ENCODE measurements around the gene MEGF11.

MEGF11 gene

GRCh38 chr15:66114863-66115425 is 138.6 kb downstream of the MEGF11 start:
- H3K4me1 Mint-ChIP-seq: peaks cover 2% of the 10 kb centered on the region
- H3K36me3 Mint-ChIP-seq: no peaks in the 10 kb centered on the region
- H3K4me3 Mint-ChIP-seq: no peak overlapping the region
- H3K27me3 Mint-ChIP-seq: peaks cover 16% of the 10 kb centered on the region
- DNase-seq (ENCODE audit: low spot score in 2 of 2) (no peak), ATAC-seq (ENCODE audit: low read depth) (no peak)
- H3K27ac Mint-ChIP-seq: no peak overlapping the region
- no peaks in the 10 kb centered on the region for H3K9me3 Mint-ChIP-seq

GRCh38 chr15:66112388-66112787 is 141.2 kb downstream of the MEGF11 start:
- ATAC-seq (ENCODE audit: low read depth) (no peak), DNase-seq (ENCODE audit: low spot score in 2 of 2) (no peak)
- Mint-ChIP-seq H3K27ac (no peak overlapping the region), H3K9me3 (no peaks in the 10 kb centered on the region), H3K27me3 (peaks cover 21% of the 10 kb centered on the region), H3K4me1 (peaks cover 2% of the 10 kb centered on the region), H3K4me3 (no peak overlapping the region), H3K36me3 (no peaks in the 10 kb centered on the region)

- ATAC-seq (ENCODE audit: low read depth): no peak
- no peak for DNase-seq (ENCODE audit: low spot score in 2 of 2)
- Mint-ChIP-seq H3K4me3 (no peak overlapping the region), H3K36me3 (no peaks in the 10 kb centered on the region), H3K27ac (no peak overlapping the region), H3K9me3 (no peaks in the 10 kb centered on the region), H3K27me3 (peaks cover 27% of the 10 kb centered on the region), H3K4me1 (peaks cover 2% of the 10 kb centered on the region)
Measured at GRCh38 chr15:66111363-66111762, 142.2 kb downstream of the MEGF11 start.

- Mint-ChIP-seq H3K36me3 (no peaks in the 10 kb centered on the region), H3K27ac (no peak overlapping the region), H3K9me3 (no peaks in the 10 kb centered on the region), H3K27me3 (peaks cover 30% of the 10 kb centered on the region), H3K4me1 (peaks cover 2% of the 10 kb centered on the region), H3K4me3 (no peak overlapping the region)
- DNase-seq (ENCODE audit: low spot score in 2 of 2) (no peak), ATAC-seq (ENCODE audit: low read depth) (no peak)
Measured at GRCh38 chr15:66110864-66111263, 142.7 kb downstream of the MEGF11 start.

- ATAC-seq (ENCODE audit: low read depth) (no peak), DNase-seq (ENCODE audit: low spot score in 2 of 2) (no peak)
- Mint-ChIP-seq H3K4me1 (peaks cover 2% of the 10 kb centered on the region), H3K27ac (no peak overlapping the region), H3K27me3 (peaks cover 30% of the 10 kb centered on the region), H3K9me3 (no peaks in the 10 kb centered on the region), H3K36me3 (no peaks in the 10 kb centered on the region), H3K4me3 (no peak overlapping the region)
Measured at GRCh38 chr15:66109826-66110225, 143.7 kb downstream of the MEGF11 start.

- DNase-seq (ENCODE audit: low spot score in 2 of 2) (no peak), ATAC-seq (ENCODE audit: low read depth) (no peak)
- no peaks in the 10 kb centered on the region for H3K9me3 Mint-ChIP-seq
- no peak overlapping the region for H3K27ac Mint-ChIP-seq
- no peaks in the 10 kb centered on the region for H3K36me3 Mint-ChIP-seq
- no peak overlapping the region for H3K4me3 Mint-ChIP-seq
- H3K27me3 Mint-ChIP-seq: peaks cover 28% of the 10 kb centered on the region
- peaks cover 2% of the 10 kb centered on the region for H3K4me1 Mint-ChIP-seq
Measured at GRCh38 chr15:66108483-66109265, 144.9 kb downstream of the MEGF11 start.

- no peak for ATAC-seq (ENCODE audit: low read depth)
- no peak overlapping the region for H3K27ac Mint-ChIP-seq
- no peaks in the 10 kb centered on the region for H3K9me3 Mint-ChIP-seq
- H3K36me3 Mint-ChIP-seq: no peaks in the 10 kb centered on the region
- DNase-seq (ENCODE audit: low spot score in 2 of 2): no peak
- H3K4me1 Mint-ChIP-seq: no peaks in the 10 kb centered on the region
- peaks cover 29% of the 10 kb centered on the region for H3K27me3 Mint-ChIP-seq
- H3K4me3 Mint-ChIP-seq: no peak overlapping the region
Measured at GRCh38 chr15:66107070-66107469, 146.5 kb downstream of the MEGF11 start.

- no peaks in the 10 kb centered on the region for H3K9me3 Mint-ChIP-seq
- no peaks in the 10 kb centered on the region for H3K36me3 Mint-ChIP-seq
- ATAC-seq (ENCODE audit: low read depth) (no peak), DNase-seq (ENCODE audit: low spot score in 2 of 2) (no peak)
- peaks cover 32% of the 10 kb centered on the region for H3K27me3 Mint-ChIP-seq
- no peaks in the 10 kb centered on the region for H3K4me1 Mint-ChIP-seq
- no peak overlapping the region for H3K4me3 Mint-ChIP-seq
- H3K27ac Mint-ChIP-seq: no peak overlapping the region
Measured at GRCh38 chr15:66105286-66106265, 148.0 kb downstream of the MEGF11 start.

GRCh38 chr15:66103293-66103590 is 150.3 kb downstream of the MEGF11 start:
- no peak for DNase-seq (ENCODE audit: low spot score in 2 of 2)
- Mint-ChIP-seq H3K36me3 (no peaks in the 10 kb centered on the region), H3K27ac (no peak overlapping the region), H3K4me1 (no peaks in the 10 kb centered on the region), H3K9me3 (no peaks in the 10 kb centered on the region), H3K4me3 (no peak overlapping the region), H3K27me3 (peaks cover 26% of the 10 kb centered on the region)
- ATAC-seq (ENCODE audit: low read depth): no peak

GRCh38 chr15:66102563-66103292 is 150.8 kb downstream of the MEGF11 start:
- no peak overlapping the region for H3K27ac Mint-ChIP-seq
- H3K27me3 Mint-ChIP-seq: peaks cover 24% of the 10 kb centered on the region
- ATAC-seq (ENCODE audit: low read depth) (no peak), DNase-seq (ENCODE audit: low spot score in 2 of 2) (no peak)
- H3K36me3 Mint-ChIP-seq: no peaks in the 10 kb centered on the region
- no peak overlapping the region for H3K4me3 Mint-ChIP-seq
- no peaks in the 10 kb centered on the region for H3K9me3 Mint-ChIP-seq
- no peaks in the 10 kb centered on the region for H3K4me1 Mint-ChIP-seq

- Mint-ChIP-seq H3K27me3 (peaks cover 21% of the 10 kb centered on the region), H3K36me3 (no peaks in the 10 kb centered on the region), H3K4me3 (no peak overlapping the region), H3K4me1 (no peaks in the 10 kb centered on the region), H3K27ac (no peak overlapping the region), H3K9me3 (no peaks in the 10 kb centered on the region)
- ATAC-seq (ENCODE audit: low read depth) (no peak), DNase-seq (ENCODE audit: low spot score in 2 of 2) (no peak)
Measured at GRCh38 chr15:66101715-66102395, 151.7 kb downstream of the MEGF11 start.

GRCh38 chr15:66100761-66101160 is 152.8 kb downstream of the MEGF11 start:
- Mint-ChIP-seq H3K9me3 (no peaks in the 10 kb centered on the region), H3K27me3 (peaks cover 11% of the 10 kb centered on the region), H3K36me3 (no peaks in the 10 kb centered on the region), H3K4me3 (no peak overlapping the region), H3K27ac (no peak overlapping the region), H3K4me1 (no peaks in the 10 kb centered on the region)
- ATAC-seq (ENCODE audit: low read depth) (no peak), DNase-seq (ENCODE audit: low spot score in 2 of 2) (no peak)

GRCh38 chr15:66099950-66100671 is 153.4 kb downstream of the MEGF11 start:
- Mint-ChIP-seq H3K36me3 (no peaks in the 10 kb centered on the region), H3K9me3 (no peaks in the 10 kb centered on the region), H3K27ac (no peak overlapping the region), H3K4me3 (no peak overlapping the region), H3K4me1 (no peaks in the 10 kb centered on the region), H3K27me3 (peaks cover 11% of the 10 kb centered on the region)
- DNase-seq (ENCODE audit: low spot score in 2 of 2): no peak
- ATAC-seq (ENCODE audit: low read depth): no peak
